ENCODE results near the gene FOXP1.

The FOXP1 gene

GRCh38 chr3:71139496-71139895 lies 444.0 kb downstream of the FOXP1 start:
- no peaks in the 10 kb centered on the region for H3K27me3 ChIP-seq
- H3K27ac ChIP-seq, result no peak overlapping the region
- H3K4me3 ChIP-seq (ENCODE audit: low read depth in 1 of 2, low read length in 1 of 2), result no peak overlapping the region
- no peaks in the 10 kb centered on the region for H3K9me3 ChIP-seq
- no peaks in the 10 kb centered on the region for H3K36me3 ChIP-seq
- H3K4me1 ChIP-seq (ENCODE audit: control insufficient read depth in 1 of 2, insufficient read depth in 1 of 2, low read depth in 1 of 2, low read length in 1 of 2), result peaks cover 9 to 13% of the 10 kb centered on the region in 2 experiments
- TF ChIP-seq CTCF (IDR thresholded peaks at IDR 0.05), result no peak

- no peaks in the 10 kb centered on the region for H3K36me3 ChIP-seq
- H3K9me3 ChIP-seq, result no peaks in the 10 kb centered on the region
- no peak for TF ChIP-seq CTCF (IDR thresholded peaks at IDR 0.05)
- peaks cover 9 to 11% of the 10 kb centered on the region in 2 experiments for H3K4me1 ChIP-seq (ENCODE audit: control insufficient read depth in 1 of 2, insufficient read depth in 1 of 2, low read depth in 1 of 2, low read length in 1 of 2)
- H3K27ac ChIP-seq, result no peak overlapping the region
- no peaks in the 10 kb centered on the region for H3K27me3 ChIP-seq
- H3K4me3 ChIP-seq (ENCODE audit: low read depth in 1 of 2, low read length in 1 of 2), result no peak overlapping the region
Observed at GRCh38 chr3:71138410-71138809, 445.1 kb downstream of the FOXP1 start.

GRCh38 chr3:71136276-71136675 lies 447.3 kb downstream of the FOXP1 start:
- H3K4me1 ChIP-seq (ENCODE audit: control insufficient read depth in 1 of 2, insufficient read depth in 1 of 2, low read depth in 1 of 2, low read length in 1 of 2), result peaks cover 1% of the 10 kb centered on the region in 2 experiments
- no peak for TF ChIP-seq CTCF (IDR thresholded peaks at IDR 0.05)
- no peaks in the 10 kb centered on the region for H3K36me3 ChIP-seq
- no peaks in the 10 kb centered on the region for H3K9me3 ChIP-seq
- H3K27me3 ChIP-seq, result no peaks in the 10 kb centered on the region
- H3K4me3 ChIP-seq (ENCODE audit: low read depth in 1 of 2, low read length in 1 of 2), result no peak overlapping the region
- H3K27ac ChIP-seq, result no peak overlapping the region

DNA sequence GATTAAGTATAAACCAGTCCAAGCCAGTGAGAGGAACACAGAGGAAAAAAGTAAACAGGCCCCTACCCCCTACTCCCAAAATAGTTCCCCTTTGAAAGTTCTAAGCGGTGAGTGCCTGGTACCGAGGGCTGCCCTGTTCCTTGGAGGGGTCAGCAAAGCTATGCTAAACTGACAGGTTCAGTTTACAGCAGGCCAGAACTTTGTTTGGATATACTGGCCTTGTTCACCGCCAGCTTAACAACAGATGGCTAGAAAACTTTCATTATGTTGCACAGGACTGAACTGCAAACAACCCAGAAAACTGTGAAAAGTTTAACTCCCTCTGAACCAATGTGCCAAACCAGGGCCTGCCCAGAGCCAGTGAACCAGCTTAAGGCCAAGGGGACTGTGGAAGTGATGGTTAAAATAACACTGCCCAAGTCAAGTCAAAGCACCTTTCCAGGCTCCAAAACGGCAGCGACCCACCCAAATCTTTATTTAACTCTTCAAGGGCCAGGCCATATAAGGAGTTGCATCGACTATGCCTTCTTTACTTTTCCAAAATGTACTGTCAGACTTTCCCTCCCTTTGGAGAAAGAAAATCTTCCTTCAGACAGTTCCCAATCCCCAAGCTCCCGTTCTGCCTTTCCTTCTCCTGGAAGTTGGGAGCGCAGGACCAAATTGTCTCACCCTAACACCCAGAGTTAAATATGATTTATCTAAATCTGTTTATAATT lies 448.0 kb downstream of the FOXP1 start:
- TF ChIP-seq CTCF (IDR thresholded peaks at IDR 0.05), result no peak
- Histone ChIP-seq H3K27me3 (no peaks in the 10 kb centered on the region), H3K4me3 (ENCODE audit: low read depth in 1 of 2, low read length in 1 of 2) (no peak overlapping the region), H3K27ac (no peak overlapping the region), H3K36me3 (no peaks in the 10 kb centered on the region), H3K9me3 (no peaks in the 10 kb centered on the region), H3K4me1 (ENCODE audit: control insufficient read depth in 1 of 2, insufficient read depth in 1 of 2, low read depth in 1 of 2, low read length in 1 of 2) (peaks cover 9% of the 10 kb centered on the region in 2 experiments)

GRCh38 chr3:71134521-71134920 lies 449.0 kb downstream of the FOXP1 start:
- no peaks in the 10 kb centered on the region for H3K27me3 ChIP-seq
- no peak overlapping the region for H3K4me3 ChIP-seq (ENCODE audit: low read depth in 1 of 2, low read length in 1 of 2)
- no peaks in the 10 kb centered on the region for H3K9me3 ChIP-seq
- H3K4me1 ChIP-seq (ENCODE audit: control insufficient read depth in 1 of 2, insufficient read depth in 1 of 2, low read depth in 1 of 2, low read length in 1 of 2), result peaks cover 10 to 14% of the 10 kb centered on the region in 2 experiments
- no peak overlapping the region for H3K27ac ChIP-seq
- H3K36me3 ChIP-seq, result no peaks in the 10 kb centered on the region
- TF ChIP-seq CTCF (IDR thresholded peaks at IDR 0.05), result no peak
